Measurements from ENCODE around the gene TRANK1. TPM values are rescaled to one million over a fixed set of nuclear protein-coding genes. Genes with fewer than 3 reads are reported as not detected.

Gene TRANK1
- total RNA-seq, 1 experiment from 2014 or later: 0.58 TPM

- no peaks in the 10 kb centered on the region for H3K79me2 ChIP-seq (ENCODE audit: low read length)
- H3K4me3 ChIP-seq (ENCODE audit: low read length): no peak overlapping the region
- peak; percentile 56 for DNase-seq
- H3K9me2 ChIP-seq (replicated peaks; ENCODE audit: low read length): no peaks in the 10 kb centered on the region
- no peaks in the 10 kb centered on the region for H3K9me3 ChIP-seq (ENCODE audit: low read length)
- no peak overlapping the region for H3K27ac ChIP-seq (ENCODE audit: low read length)
- POLR2A ChIA-PET (ENCODE audit: unreplicated experiment): no interaction called here
- peak; percentile 77 for ATAC-seq
- H3K9ac ChIP-seq (ENCODE audit: low read length): no peak overlapping the region
- peak overlapping the region; percentile 8; the same call in 1 of the 2 replicates for H2AFZ ChIP-seq (ENCODE audit: low read length)
- no peaks in the 10 kb centered on the region for H3K36me3 ChIP-seq (ENCODE audit: low read depth, low read length)
- no peaks in the 10 kb centered on the region for H3F3A ChIP-seq (ENCODE audit: low read length, unreplicated experiment)
- no peak overlapping the region for H3K4me2 ChIP-seq (ENCODE audit: low read length)
- no peaks in the 10 kb centered on the region for H3K4me1 ChIP-seq (ENCODE audit: insufficient read depth, low read length)
- intact Hi-C loops (cut with micrococcal nuclease): loop anchor here (1.0 kb wide), 1 partner anchor 114 kb away; no protein-coding TSS in a partner anchor
- TF ChIP-seq, protein P1, sequence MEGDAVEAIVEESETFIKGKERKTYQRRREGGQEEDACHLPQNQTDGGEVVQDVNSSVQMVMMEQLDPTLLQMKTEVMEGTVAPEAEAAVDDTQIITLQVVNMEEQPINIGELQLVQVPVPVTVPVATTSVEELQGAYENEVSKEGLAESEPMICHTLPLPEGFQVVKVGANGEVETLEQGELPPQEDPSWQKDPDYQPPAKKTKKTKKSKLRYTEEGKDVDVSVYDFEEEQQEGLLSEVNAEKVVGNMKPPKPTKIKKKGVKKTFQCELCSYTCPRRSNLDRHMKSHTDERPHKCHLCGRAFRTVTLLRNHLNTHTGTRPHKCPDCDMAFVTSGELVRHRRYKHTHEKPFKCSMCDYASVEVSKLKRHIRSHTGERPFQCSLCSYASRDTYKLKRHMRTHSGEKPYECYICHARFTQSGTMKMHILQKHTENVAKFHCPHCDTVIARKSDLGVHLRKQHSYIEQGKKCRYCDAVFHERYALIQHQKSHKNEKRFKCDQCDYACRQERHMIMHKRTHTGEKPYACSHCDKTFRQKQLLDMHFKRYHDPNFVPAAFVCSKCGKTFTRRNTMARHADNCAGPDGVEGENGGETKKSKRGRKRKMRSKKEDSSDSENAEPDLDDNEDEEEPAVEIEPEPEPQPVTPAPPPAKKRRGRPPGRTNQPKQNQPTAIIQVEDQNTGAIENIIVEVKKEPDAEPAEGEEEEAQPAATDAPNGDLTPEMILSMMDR (conservative IDR thresholded peaks at IDR 0.05; ENCODE audit: low read depth, low read length): peak; percentile 71
- TF ChIP-seq EZH2phosphoT487 (IDR thresholded peaks at IDR 0.05; ENCODE audit: borderline replicate concordance, low read length) (no peak), EZH2 (IDR thresholded peaks at IDR 0.05; ENCODE audit: low read length, unreplicated experiment) (no peak)
- no peaks in the 10 kb centered on the region for H4K20me1 ChIP-seq (ENCODE audit: low read length)
- no peaks in the 10 kb centered on the region for H3K27me3 ChIP-seq (ENCODE audit: low read length)
- CTCF ChIA-PET: no interaction called here
- BruUV-seq (replicated peaks): no TSS peak
These were observed 101.5 kb downstream of the TRANK1 start for GRCh38 chr3:36843065-36844051.

DNA sequence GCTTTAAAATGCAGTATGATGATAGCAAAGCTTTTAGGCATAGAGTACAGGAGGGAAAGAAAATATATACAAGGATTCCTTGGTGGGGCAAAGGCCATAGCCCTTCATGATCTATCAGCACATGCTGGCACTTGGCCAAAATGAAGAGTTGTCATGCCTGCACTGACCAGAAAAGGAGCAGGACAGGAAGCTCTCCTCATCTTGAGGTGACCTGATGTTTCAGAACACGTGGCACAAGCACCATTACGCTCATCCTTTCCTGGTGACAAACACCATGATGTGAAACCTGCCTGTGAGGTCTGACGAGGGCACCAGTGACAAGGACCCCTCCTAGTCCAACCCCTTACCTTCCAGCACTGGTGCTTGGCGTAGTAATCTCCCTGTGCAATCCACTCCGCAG lies 102.6 kb downstream of the TRANK1 start:
- BruUV-seq (replicated peaks): no TSS peak
- H3K4me2 ChIP-seq (ENCODE audit: low read length): no peak overlapping the region
- no peak for TF ChIP-seq EZH2 (IDR thresholded peaks at IDR 0.05; ENCODE audit: low read length, unreplicated experiment)
- no peak for TF ChIP-seq EZH2phosphoT487 (IDR thresholded peaks at IDR 0.05; ENCODE audit: borderline replicate concordance, low read length)
- TF ChIP-seq, protein P1 (conservative IDR thresholded peaks at IDR 0.05; ENCODE audit: low read depth, low read length): no peak
- H3K27me3 ChIP-seq (ENCODE audit: low read length): no peaks in the 10 kb centered on the region
- H2AFZ ChIP-seq (ENCODE audit: low read length): no peak overlapping the region
- no peaks in the 10 kb centered on the region for H3K79me2 ChIP-seq (ENCODE audit: low read length)
- H3K36me3 ChIP-seq (ENCODE audit: low read depth, low read length): no peaks in the 10 kb centered on the region
- no peak overlapping the region for H3K4me3 ChIP-seq (ENCODE audit: low read length)
- no peak overlapping the region for H3K27ac ChIP-seq (ENCODE audit: low read length)
- DNase-seq: no peak
- no peaks in the 10 kb centered on the region for H4K20me1 ChIP-seq (ENCODE audit: low read length)
- H3K9me3 ChIP-seq (ENCODE audit: low read length): no peaks in the 10 kb centered on the region
- POLR2A ChIA-PET (ENCODE audit: unreplicated experiment): no interaction called here
- CTCF ChIA-PET: no interaction called here
- H3K9ac ChIP-seq (ENCODE audit: low read length): no peak overlapping the region
- intact Hi-C loops (cut with micrococcal nuclease): no loop called here
- no peak for ATAC-seq
- H3K4me1 ChIP-seq (ENCODE audit: insufficient read depth, low read length): no peaks in the 10 kb centered on the region
- H3F3A ChIP-seq (ENCODE audit: low read length, unreplicated experiment): no peaks in the 10 kb centered on the region
- no peaks in the 10 kb centered on the region for H3K9me2 ChIP-seq (replicated peaks; ENCODE audit: low read length)

DNA sequence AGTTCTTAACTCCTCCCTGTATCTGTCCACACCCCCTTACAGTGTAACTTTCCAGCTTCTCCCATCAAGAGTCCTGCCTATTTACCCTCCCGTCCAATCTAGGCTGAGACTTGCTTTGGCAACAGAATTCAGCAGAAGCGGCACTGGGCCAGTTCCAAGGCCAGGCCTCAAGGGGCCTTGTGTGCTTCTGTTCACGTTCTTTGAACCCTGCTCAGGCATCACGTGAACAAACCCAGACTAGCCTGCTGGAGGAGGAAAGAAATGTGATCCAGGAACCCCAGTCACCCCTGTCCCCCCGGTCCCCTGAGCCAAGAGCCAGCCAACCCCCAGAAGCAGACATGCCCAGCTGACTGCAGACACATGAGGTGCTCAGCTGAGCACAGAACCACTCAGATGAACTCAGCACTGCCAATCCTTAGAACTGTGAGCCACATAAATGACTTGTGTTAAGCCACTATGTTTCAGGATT lies 104.4 kb downstream of the TRANK1 start:
- H3K27ac ChIP-seq (ENCODE audit: low read length): no peak overlapping the region
- H3K4me3 ChIP-seq (ENCODE audit: low read length): no peak overlapping the region
- H3K9ac ChIP-seq (ENCODE audit: low read length): no peak overlapping the region
- H3K9me3 ChIP-seq (ENCODE audit: low read length): no peaks in the 10 kb centered on the region
- H4K20me1 ChIP-seq (ENCODE audit: low read length): no peaks in the 10 kb centered on the region
- H3K4me1 ChIP-seq (ENCODE audit: insufficient read depth, low read length): no peaks in the 10 kb centered on the region
- H3K9me2 ChIP-seq (replicated peaks; ENCODE audit: low read length): no peaks in the 10 kb centered on the region
- H3F3A ChIP-seq (ENCODE audit: low read length, unreplicated experiment): no peaks in the 10 kb centered on the region
- intact Hi-C loops (cut with micrococcal nuclease): no loop called here
- no peaks in the 10 kb centered on the region for H3K36me3 ChIP-seq (ENCODE audit: low read depth, low read length)
- ChIA-PET CTCF (no interaction called here), POLR2A (ENCODE audit: unreplicated experiment) (no interaction called here)
- no peak for TF ChIP-seq EZH2 (IDR thresholded peaks at IDR 0.05; ENCODE audit: low read length, unreplicated experiment)
- no peak for TF ChIP-seq EZH2phosphoT487 (IDR thresholded peaks at IDR 0.05; ENCODE audit: borderline replicate concordance, low read length)
- H3K79me2 ChIP-seq (ENCODE audit: low read length): no peaks in the 10 kb centered on the region
- ATAC-seq (no peak), DNase-seq (no peak)
- no peak overlapping the region for H2AFZ ChIP-seq (ENCODE audit: low read length)
- no peaks in the 10 kb centered on the region for H3K27me3 ChIP-seq (ENCODE audit: low read length)
- no TSS peak for BruUV-seq (replicated peaks)
- no peak overlapping the region for H3K4me2 ChIP-seq (ENCODE audit: low read length)
